ENCODE measurements around the gene DTWD1.
"Not testable (repeated sequence)": the region's sequence is repeated elsewhere in the genome, so short reads cannot be mapped to it uniquely, and the experiment has no call there.

- not testable (repeated sequence) for TF ChIP-seq CTCF (IDR thresholded peaks at IDR 0.05); POLR2A (IDR thresholded peaks at IDR 0.05); POLR2AphosphoS5 (IDR thresholded peaks at IDR 0.05; ENCODE audit: insufficient read depth in 1 of 2, low read depth in 1 of 2)
Measured at GRCh38 chr15:49702982-49703381, 82.1 kb downstream of the DTWD1 start.
